OCI-LY3 (cell line): Measurements from ENCODE around the gene MYH16.

Experiments used
- H2AFZ ChIP-seq: fragments of 200-600, 300-600 bp; shearing (Covaris generic); 2 replicates; pipeline ENCODE4 v1.6.0; 2014; ENCODE audit warnings: antibody characterized with exemption, low read depth, low read length
- H3K27ac ChIP-seq: fragments of 200-600, 300-600 bp; sonication (generic); 2 replicates; pipeline ENCODE4 v1.5.1; 2014; ENCODE audit warnings: mild to moderate bottlenecking, low read length, moderate library complexity, mixed read lengths
- H3K27me3 ChIP-seq: fragments of 200-600, 300-600 bp; sonication (generic); 2 replicates; pipeline ENCODE4 v1.6.1; 2014; ENCODE audit warnings: low read depth, low read length, mixed read lengths
- H3K36me3 ChIP-seq: fragments of 200-600, 300-600 bp; sonication (generic); replicated peaks from 2 replicates; pipeline ENCODE3; 2014; ENCODE audit warnings: low read depth, low read length, mixed read lengths
- H3K4me1 ChIP-seq: fragments of 300-600, 200-600 bp; sonication (generic); 2 replicates; pipeline ENCODE4 v1.6.1; 2014; ENCODE audit warnings: low read length, mixed read lengths
- H3K4me2 ChIP-seq: fragments of 200-600, 300-600 bp; sonication (generic); 2 replicates; pipeline ENCODE4 v1.6.1; 2014; ENCODE audit warnings: low read length, mixed read lengths
- H3K4me3 ChIP-seq: fragments of 300-600, 200-600 bp; sonication (generic); 2 replicates; pipeline ENCODE4 v1.5.1; 2014; ENCODE audit warnings: antibody characterized with exemption, mild to moderate bottlenecking, low read length, moderate library complexity
- H3K79me2 ChIP-seq: fragments of 300-600, 200-600 bp; shearing (Covaris generic); 2 replicates; pipeline ENCODE4 v1.6.1; 2014; ENCODE audit warnings: mild to moderate bottlenecking, low read length, mixed read lengths
- H3K9ac ChIP-seq: fragments of 300-600, 200-600 bp; shearing (Covaris generic); 2 replicates; pipeline ENCODE4 v1.6.0; 2014; ENCODE audit warnings: mild to moderate bottlenecking, low read length, moderate library complexity
- H3K9me3 ChIP-seq: fragments of 200-600, 300-600 bp; shearing (Covaris generic); 2 replicates; pipeline ENCODE4 v1.6.1; 2014; ENCODE audit warnings: low read length, mixed read lengths; ENCODE audit not compliant: insufficient read depth
- H4K20me1 ChIP-seq: fragments of 200-600, 300-600 bp; sonication (generic); 2 replicates; pipeline ENCODE4 v1.6.1; 2016; ENCODE audit warnings: low read length, mixed read lengths; ENCODE audit not compliant: insufficient read depth
- EZH2phosphoT487 ChIP-seq: fragments of 200-600 bp; shearing (Covaris generic); IDR thresholded peaks from 2 replicates; pipeline ENCODE4 v1.6.1; 2018; ENCODE audit warnings: antibody characterized with exemption, mixed run types, low read depth
- TF ChIP-seq, protein P1 (sequence below): fragments of 200-600, 300-600 bp; sonication (generic); IDR thresholded peaks from 2 replicates; pipeline ENCODE4 v1.5.1; 2014; ENCODE audit warnings: antibody characterized with exemption, low read length, low read depth

Gene MYH16

GRCh38 chr7:99255463-99255862 is 17.2 kb upstream of the MYH16 start:
- no peak overlapping the region for H3K4me2 ChIP-seq
- H3K4me1 ChIP-seq = no peaks in the 10 kb centered on the region
- H3K9ac ChIP-seq = no peak overlapping the region
- no peak overlapping the region for H3K4me3 ChIP-seq
- H4K20me1 ChIP-seq = no peaks in the 10 kb centered on the region
- no peaks in the 10 kb centered on the region for H3K36me3 ChIP-seq
- no peak overlapping the region for H3K27ac ChIP-seq
- no peak overlapping the region for H2AFZ ChIP-seq
- no peaks in the 10 kb centered on the region for H3K9me3 ChIP-seq
- no peak for TF ChIP-seq EZH2phosphoT487
- TF ChIP-seq, protein P1, sequence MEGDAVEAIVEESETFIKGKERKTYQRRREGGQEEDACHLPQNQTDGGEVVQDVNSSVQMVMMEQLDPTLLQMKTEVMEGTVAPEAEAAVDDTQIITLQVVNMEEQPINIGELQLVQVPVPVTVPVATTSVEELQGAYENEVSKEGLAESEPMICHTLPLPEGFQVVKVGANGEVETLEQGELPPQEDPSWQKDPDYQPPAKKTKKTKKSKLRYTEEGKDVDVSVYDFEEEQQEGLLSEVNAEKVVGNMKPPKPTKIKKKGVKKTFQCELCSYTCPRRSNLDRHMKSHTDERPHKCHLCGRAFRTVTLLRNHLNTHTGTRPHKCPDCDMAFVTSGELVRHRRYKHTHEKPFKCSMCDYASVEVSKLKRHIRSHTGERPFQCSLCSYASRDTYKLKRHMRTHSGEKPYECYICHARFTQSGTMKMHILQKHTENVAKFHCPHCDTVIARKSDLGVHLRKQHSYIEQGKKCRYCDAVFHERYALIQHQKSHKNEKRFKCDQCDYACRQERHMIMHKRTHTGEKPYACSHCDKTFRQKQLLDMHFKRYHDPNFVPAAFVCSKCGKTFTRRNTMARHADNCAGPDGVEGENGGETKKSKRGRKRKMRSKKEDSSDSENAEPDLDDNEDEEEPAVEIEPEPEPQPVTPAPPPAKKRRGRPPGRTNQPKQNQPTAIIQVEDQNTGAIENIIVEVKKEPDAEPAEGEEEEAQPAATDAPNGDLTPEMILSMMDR = no peak
- peaks cover 10% of the 10 kb centered on the region for H3K27me3 ChIP-seq
- H3K79me2 ChIP-seq = no peaks in the 10 kb centered on the region

DNA sequence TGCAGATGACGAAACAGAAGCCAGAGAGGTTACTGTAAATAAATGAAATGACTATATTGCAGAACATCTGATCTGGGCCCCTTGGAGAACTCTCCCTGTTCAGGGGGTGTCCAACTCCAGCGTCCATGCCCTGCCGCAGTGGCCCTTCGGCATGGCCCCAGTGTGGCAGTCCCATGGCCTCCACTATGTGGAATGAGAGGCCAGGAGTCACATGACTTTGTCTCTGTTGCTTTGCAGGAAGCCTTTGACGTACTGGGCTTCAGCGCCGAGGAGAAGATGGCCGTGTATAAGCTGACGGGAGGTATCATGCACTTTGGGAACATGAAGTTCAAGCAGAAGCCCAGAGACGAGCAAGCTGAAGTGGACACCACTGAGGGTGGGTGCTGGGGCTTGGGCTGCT is 15.6 kb upstream of the MYH16 start:
- H2AFZ ChIP-seq = no peak overlapping the region
- no peaks in the 10 kb centered on the region for H3K9me3 ChIP-seq
- no peaks in the 10 kb centered on the region for H3K4me1 ChIP-seq
- H3K27ac ChIP-seq = no peak overlapping the region
- no peaks in the 10 kb centered on the region for H3K79me2 ChIP-seq
- H3K36me3 ChIP-seq = no peaks in the 10 kb centered on the region
- H4K20me1 ChIP-seq = no peaks in the 10 kb centered on the region
- TF ChIP-seq EZH2phosphoT487 = no peak
- H3K4me2 ChIP-seq = no peak overlapping the region
- H3K27me3 ChIP-seq = peaks cover 10% of the 10 kb centered on the region
- H3K9ac ChIP-seq = no peak overlapping the region
- no peak overlapping the region for H3K4me3 ChIP-seq

DNA sequence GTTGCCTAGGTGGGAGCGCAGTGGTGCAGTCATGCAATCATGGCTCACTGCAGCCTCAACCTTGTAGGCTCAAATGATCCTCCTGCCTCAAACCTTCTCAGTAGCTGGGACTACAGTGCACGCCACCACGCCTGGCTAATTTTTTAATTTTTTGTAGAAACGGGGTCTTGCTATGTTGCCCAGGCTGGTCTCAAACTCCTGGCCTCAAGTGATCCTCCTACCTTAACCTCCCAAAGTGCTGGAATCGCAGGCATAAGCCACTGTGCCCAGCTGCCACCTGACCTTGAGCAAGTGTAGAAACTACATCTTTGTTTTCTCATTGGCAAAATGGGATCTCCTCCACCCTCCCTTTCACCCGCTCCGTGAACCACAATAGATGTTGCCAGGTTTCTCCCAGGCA is 15.0 kb upstream of the MYH16 start:
- H3K79me2 ChIP-seq = no peaks in the 10 kb centered on the region
- TF ChIP-seq, protein P1 = no peak
- no peak for TF ChIP-seq EZH2phosphoT487
- no peaks in the 10 kb centered on the region for H3K36me3 ChIP-seq
- H3K4me1 ChIP-seq = no peaks in the 10 kb centered on the region
- H3K27ac ChIP-seq = no peak overlapping the region
- H3K9ac ChIP-seq = no peak overlapping the region
- H3K27me3 ChIP-seq = peaks cover 10% of the 10 kb centered on the region
- no peak overlapping the region for H3K4me2 ChIP-seq
- H2AFZ ChIP-seq = no peak overlapping the region
- H4K20me1 ChIP-seq = no peaks in the 10 kb centered on the region
- H3K9me3 ChIP-seq = no peaks in the 10 kb centered on the region
- H3K4me3 ChIP-seq = no peak overlapping the region

- no peak overlapping the region for H2AFZ ChIP-seq
- no peak overlapping the region for H3K9ac ChIP-seq
- no peaks in the 10 kb centered on the region for H3K36me3 ChIP-seq
- no peaks in the 10 kb centered on the region for H4K20me1 ChIP-seq
- no peaks in the 10 kb centered on the region for H3K4me1 ChIP-seq
- H3K4me2 ChIP-seq = no peak overlapping the region
- no peak for TF ChIP-seq EZH2phosphoT487
- TF ChIP-seq, protein P1 = no peak
- no peaks in the 10 kb centered on the region for H3K79me2 ChIP-seq
- H3K4me3 ChIP-seq = no peak overlapping the region
- H3K27me3 ChIP-seq = peaks cover 10% of the 10 kb centered on the region
- no peaks in the 10 kb centered on the region for H3K9me3 ChIP-seq
- H3K27ac ChIP-seq = no peak overlapping the region
Measured at GRCh38 chr7:99258501-99258900, 14.1 kb upstream of the MYH16 start.

DNA sequence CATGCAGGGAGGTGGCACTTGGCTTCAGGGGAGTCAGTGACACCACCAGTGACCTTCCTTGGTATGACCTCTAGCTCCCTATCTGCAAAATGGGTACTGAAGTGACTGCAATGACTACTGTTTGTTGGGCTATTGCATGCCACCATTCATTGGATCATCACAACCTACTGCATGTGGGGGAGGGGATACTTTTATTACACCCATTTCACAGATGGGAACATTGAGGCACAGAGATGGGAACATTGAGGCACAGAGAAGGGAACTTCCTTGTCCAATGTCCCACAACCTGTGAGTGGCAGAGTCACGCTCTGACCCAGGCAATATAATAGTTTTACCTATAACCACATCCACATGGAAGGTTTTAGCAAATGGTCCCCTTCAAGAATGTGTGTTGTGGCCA is 12.2 kb upstream of the MYH16 start:
- Histone ChIP-seq H3K27me3 (peaks cover 16% of the 10 kb centered on the region), H3K36me3 (no peaks in the 10 kb centered on the region), H3K4me3 (no peak overlapping the region), H3K4me1 (no peaks in the 10 kb centered on the region), H2AFZ (no peak overlapping the region), H4K20me1 (no peaks in the 10 kb centered on the region), H3K79me2 (no peaks in the 10 kb centered on the region), H3K27ac (no peak overlapping the region), H3K9me3 (no peaks in the 10 kb centered on the region), H3K9ac (no peak overlapping the region), H3K4me2 (no peak overlapping the region)
- TF ChIP-seq EZH2phosphoT487 = no peak
